Right renal cortex interstitium (tissue), 3 donors: Measurements from ENCODE around the gene ATF3. TPM values are rescaled to one million over a fixed set of nuclear protein-coding genes. Genes with fewer than 3 reads are reported as not detected.

Source experiments
- DNase-seq, 3 donors: peaks; one replicate each; pipeline ENCODE4 v3.0.0-alpha.2; 2013; ENCODE audit warnings: low read depth in 3 of 3, low spot score in 2 of 3
- polyA plus RNA-seq, 3 donors: library from polyadenylated mRNA; unstranded; fragments of 120-200 nt; gene quantifications; one replicate each; pipeline ENCODE4 v1.2.1, GENCODE V29; 2013; ENCODE audit not compliant: insufficient read length in 3 of 3

Gene ATF3
- polyA plus RNA-seq, 3 donors, result 8.0 to 44.0 (median 13.3) TPM

DNA sequence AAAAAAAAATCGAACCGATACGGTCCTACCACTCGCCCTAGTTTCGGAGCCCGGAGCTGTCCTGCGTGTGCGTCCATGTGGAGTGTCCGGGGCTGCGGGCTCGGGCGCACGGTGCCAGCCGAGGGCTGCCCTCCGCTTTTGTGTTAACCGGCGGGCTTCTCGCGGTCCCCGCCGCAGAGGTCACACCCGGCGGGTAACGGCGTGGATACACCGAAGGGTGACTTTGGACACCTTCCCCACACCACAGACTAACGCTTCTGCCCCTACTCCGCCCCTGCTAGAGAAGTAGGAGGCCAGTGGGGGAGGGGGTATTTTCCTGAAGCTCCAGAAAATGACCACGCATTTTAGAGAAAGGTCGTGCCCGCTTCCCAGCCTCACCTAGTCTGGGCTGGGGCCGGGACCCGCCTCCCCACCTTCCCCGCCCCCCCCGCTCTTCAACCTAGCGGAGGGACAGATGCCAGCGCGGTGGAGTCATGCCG lies 609 bp upstream of the ATF3 start:
- DNase-seq, result no peak

DNA sequence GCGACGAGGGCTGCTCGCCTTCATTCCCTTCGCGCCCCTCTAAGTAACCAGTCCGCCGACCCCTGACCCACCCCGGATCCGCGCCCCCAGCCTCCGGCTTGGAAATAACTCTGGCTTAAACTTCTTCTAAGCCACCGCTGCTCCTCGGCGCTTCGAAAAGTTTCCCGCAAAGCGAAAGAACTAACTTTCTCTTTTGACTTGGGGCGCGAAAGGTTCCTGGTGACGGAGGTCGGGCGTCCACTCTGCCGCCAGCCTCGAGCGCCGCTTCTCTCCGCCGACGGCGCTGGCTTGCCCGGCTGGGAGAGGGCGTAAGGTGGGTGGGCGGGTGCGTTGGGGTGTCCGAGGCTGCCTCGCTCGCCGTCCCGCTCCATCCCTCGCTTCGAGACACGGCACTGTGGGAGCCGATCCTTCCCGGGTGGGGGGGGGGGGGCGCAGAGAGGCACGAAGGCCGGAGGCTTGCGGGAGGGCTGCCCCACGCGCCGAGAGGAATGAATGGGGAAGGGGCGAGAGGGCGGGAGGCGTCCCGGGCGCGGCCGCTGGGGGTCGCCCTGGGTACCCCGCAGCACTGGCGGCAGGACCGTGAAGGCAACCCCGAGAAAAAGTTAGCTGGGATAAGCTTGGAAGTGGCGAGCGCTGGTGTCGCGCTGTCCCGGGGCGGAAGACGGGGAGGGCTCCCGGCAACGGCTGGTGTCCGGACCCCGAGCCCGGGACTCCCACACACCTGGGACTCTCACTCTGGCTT lies 569 bp downstream of the ATF3 start:
- no peak for DNase-seq

DNA sequence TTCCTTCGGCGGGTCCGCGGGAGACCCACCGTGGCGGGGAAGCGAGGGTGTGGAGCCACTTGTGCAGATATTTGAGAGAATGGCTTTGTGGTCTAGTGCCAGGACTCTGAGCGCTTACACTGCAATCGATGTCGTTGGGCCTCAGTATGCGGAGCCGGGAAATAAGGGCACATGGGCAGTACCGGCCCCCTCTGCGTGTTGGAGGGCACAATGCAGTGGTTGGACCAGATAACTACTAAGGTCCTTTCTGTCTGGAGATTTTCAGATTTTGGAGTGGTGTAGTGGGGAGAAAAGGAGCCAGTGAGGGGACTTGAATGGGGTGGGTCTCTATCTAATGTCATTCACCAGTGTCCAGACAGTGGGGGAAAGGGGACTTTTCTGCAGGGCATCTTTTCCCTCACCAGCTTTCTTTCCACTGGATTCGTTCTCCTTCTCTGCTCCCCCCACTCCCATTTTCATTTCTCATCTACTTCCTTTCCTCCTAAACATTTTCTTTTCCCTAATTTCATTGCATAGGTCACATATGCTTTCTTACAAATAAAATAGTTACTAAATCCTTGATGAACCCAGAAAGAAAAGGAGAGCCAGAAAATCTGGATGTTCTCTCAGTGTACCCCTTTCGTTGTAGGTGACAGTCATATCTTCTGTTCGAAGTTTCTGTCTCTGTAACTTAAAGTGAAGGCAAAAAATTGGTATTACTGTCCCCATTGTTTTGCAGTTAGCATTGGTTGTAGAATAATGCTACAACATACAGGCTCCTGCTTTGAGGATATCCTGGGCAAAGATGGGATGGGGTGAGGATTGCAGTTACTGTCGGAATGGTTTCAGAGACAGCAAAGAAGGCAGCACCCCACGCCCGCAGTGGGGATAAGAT lies 1.4 kb downstream of the ATF3 start:
- DNase-seq, result no peak

DNA sequence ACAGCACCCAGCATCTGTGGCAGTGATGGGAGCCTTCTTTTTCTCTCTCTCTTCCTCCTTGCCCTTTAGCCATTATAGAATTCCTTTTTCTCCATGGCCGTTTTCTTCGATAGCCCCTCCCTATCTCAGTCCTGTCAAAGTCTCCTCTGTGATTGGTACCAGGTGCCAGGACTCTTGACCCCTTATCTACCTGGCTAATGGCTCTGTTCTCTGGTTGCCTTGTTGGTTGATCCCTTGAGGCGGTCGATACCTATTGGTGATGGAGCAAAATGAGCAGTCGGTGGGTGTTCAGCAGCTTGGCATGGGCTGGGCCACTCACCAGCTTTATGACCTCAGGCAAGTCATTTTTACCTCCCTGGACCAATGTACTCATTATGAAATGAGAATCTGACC lies 2.0 kb downstream of the ATF3 start:
- no peak for DNase-seq

DNA sequence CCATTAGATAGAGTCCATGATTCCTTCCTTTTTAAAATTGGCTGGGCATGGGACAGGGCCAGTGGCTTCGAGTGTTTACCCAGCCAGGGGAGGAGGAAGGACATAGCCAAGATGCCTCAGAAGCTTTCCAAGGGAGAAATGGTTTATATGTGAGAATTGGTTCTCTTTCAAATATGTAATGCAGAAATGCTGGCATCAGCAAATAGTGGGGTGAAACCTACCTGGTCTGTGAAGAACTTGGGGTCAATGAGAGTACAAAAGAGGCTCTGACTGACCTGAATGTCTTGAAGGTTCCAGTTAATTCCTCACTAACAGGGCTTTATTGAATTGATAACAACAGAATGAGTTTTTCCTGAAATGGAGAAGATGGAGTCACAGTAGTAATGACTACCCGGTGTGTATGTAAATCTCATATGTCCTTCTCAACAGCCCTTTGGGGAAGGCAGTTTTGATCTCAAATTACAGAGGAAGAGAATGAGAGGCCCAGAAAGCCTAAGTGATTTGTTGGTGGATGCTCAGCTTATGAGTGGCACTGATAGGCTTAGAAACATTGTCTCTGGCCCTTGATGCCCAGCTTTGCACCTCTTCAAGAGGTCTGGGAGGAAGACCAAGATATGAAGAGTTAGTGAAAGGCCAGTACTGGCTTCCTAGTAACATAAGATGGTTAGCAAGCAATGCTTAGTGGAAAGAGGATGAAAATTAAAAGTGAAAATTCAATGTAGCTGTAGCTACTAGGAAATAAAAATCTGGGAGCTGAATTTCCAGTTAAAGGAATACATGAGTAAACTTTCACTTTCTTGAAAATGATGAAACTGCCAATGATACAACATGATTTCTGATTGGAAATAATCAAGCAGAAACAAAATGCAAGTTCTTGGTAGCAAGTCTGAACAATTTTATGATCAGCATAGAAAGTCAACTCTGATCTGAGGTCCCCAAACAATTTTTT lies 2.7 kb downstream of the ATF3 start:
- no peak for DNase-seq

DNA sequence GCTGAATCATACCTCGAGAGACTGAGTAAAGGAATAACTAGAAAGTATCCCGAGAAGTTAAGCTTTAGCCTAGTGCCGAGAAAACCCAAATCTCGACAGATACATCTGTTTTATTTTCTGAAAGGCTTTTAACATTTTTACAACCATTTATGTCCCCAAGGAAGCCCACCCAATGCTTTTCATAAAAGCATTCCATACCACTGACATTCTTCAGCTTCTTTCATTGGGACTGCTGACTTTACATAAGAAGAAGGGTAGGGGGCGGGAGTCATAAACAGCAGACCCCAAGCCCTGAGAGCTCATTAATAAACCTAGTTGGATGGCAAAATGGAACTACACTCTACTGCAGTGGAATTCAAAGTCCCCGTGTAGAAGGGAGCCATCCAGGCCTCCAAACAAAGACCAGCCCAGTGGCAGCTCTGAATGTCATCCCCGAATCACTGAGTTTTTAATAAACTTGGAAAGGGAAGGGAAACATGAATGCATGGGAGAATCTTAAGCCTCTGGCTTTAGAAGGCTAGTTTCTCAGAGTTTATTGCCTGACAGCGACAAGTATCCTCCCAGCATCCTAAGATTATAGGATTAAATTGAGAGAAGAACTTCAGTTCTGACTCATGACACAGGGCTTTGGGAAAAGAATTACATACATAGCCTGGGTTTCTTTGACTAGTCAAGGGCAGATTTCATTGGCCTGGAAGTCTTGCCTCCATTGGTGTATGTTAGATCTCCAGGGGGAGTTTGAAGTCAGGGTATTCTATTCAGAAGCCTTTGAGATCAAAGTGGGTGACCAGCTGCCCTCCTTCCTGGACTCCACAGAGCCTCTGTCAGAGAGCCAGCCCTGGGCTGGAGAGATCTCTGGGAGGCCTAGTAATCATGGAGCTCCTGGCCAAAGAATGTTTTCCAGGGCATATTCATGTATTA lies 3.7 kb downstream of the ATF3 start:
- no peak for DNase-seq

DNA sequence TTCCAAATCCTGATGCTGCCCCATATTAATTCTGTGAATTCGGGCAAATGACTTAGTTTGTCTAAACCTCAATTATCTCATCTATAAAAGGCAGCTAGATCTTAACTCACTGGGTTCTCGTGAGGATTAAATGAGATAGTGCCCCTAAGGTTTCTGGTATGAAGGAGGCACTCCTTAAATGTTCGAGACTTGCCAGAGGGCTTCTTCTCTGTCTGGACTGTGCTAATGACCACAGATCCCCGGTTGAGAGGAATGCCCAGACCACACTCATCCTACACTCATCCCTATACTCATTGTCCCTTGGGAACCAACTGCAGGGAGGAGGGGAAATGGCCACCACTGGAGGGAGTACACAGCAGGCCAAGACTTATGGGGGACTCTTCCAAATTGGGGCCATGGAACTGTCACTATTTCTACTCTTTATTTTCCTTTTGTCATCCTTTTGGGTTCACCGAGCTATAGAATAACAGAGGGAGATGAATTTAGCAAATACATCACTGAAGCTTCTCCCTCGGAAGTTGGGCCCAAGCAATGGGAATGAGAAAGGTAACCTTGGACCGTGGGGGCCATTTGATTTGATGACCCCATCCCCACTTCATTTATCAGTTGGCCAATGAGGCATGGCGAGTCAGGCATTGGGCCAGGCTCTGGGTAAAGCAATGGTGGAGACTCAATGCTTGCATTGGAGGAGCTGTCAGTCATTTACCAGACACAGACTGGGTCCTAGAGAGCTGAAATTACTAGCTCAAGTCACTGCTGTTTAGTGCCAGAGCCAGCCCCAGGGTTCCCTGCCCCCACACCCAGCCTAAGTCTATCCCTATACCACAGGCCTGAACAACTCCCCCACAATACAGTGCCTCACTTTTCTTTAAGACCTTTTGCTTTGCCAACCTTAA lies 5.1 kb downstream of the ATF3 start:
- DNase-seq, result no peak

DNA sequence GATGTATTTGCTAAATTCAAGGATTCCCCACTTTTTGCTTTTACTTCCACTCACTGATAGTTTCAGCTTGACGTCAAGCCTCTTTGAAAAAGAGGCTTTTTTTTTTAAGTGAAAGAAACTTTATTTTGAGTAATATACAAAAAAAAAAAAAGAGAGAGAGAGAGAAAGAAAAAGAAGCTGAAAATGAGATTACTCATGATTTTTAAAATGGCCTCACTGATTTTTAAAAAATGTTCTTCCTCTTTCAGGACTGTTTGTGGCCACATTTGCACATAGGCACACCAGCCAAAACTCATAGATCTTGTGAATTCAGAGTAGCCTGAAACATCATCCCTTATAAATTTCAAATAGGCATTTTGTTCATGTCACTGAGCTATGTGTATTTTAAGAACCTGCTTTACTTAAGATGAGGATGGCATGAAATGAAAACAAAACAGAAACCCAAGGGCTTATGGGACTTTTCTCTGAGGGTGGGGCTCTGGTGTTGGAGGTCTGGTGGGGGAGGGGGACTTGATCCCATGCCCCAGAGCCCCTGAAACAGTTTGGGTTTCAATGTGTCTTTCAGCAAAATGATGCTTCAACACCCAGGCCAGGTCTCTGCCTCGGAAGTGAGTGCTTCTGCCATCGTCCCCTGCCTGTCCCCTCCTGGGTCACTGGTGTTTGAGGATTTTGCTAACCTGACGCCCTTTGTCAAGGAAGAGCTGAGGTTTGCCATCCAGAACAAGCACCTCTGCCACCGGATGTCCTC lies 6.1 kb downstream of the ATF3 start:
- DNase-seq, result no peak

DNA sequence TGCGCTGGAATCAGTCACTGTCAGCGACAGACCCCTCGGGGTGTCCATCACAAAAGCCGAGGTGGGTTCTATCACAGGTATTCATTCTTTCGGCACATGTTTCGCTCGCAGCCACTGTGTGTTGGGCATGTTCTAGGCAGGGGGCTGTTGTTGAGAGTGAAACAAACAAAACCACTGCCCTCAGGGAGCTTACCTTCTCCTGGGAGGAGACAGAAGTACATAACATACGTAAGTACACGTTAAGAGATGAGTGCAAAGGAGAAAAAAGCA lies 6.6 kb downstream of the ATF3 start:
- DNase-seq, result no peak

DNA sequence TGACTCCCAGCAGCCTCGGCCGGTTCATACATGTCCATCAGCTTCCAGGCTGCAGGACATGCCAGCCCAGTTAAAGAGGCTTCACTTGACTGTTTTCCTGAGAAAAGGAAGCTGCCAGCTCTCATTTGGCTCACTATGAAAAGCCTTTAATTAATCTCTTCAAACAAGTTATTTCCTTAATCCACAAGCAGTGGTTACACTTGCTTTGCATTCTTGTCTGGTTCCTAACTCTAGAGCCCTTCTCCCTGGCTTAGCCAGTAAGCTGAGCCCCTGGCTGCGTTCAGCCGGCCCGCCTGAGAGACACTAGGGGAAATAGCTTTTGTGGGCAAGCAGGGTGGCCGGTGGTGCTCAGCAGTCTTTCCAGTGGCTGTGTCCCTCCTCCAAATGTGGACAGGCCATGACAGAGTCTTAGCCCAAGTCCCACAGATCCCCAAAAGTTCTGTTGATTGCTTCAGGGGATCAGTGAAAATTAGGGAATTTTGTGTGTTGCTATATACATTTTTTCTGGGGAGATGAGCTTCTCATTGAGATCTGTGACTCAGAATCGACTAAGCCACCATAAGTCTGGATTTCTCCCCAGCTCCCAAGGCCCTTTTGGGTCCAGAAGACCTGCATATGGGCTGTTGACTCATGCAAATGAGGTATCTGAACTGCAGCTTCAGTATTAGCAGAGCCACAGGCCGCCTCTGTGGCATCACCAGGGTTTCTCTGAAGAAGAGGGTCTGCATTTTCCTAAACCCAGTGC lies 10.1 kb downstream of the ATF3 start:
- DNase-seq, result no peak

DNA sequence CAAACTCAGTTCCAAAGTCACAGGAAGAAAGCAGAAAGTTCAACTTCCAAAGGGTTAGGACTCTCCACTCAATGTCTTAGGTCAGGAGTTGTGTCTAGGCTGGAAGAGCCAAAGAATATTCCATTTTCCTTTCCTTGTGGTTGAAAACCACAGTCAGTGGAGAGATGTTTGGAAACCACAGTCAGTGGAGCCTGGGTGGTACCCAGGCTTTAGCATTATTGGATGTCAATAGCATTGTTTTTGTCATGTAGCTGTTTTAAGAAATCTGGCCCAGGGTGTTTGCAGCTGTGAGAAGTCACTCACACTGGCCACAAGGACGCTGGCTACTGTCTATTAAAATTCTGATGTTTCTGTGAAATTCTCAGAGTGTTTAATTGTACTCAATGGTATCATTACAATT lies 11.7 kb downstream of the ATF3 start:
- DNase-seq, result no peak

DNA sequence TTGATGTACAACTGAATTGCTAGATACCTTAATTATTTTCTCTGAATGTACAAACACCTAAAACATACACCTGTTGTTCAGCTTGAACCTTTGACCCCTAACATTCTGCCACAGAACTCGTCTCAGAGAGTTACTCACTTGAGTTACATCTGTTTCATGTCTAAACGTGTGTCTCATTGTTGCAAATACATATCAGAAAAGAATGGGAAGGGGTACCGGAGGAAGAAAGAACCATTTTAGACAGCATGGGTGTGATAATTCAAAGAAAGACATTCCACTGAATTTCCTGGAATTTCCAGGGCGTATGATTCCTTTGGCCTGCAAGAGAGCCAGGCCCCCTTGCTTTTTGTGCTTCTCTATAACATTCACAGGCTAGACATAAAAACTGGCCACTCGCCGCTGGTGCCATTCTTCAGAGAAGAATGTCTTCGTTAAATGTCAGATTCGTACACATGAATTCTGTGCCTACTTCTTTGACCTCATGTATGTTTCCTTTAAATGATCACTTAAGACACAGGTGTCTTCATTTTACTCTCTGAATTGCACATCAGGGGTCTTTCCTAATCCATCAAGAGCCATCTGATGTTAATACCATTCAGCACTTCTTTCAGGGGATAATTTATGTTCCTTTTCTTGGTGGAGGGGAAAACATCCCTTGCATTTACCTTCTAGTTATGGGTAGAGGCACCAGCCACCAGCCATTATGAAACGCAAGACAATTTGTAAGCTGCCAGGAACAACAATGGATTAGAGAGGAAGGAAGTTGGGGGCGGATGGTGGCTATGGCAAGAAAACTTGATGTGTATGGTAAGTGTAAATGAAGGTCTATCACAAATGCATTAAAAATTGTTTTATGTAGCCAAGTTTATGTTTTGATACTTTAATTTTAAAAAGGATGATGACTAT lies 12.7 kb downstream of the ATF3 start:
- DNase-seq, result no peak

DNA sequence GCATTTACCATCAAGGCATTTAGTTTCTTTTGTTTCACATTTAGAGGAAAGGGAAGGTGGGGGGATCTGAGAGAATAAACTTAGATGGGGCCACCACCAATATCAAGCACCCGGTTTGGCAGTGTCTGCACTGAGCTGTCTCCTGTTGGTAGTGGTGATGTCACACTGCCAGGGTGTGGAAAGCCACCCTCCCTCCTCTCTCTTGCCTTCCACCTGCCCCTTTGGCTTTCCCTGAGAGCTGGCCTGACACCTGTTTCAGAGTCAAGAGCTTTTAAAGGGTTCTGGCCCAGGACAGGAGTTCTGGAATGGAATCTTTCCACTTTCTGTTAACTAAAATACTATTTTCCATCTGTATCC lies 13.4 kb downstream of the ATF3 start:
- no peak for DNase-seq

DNA sequence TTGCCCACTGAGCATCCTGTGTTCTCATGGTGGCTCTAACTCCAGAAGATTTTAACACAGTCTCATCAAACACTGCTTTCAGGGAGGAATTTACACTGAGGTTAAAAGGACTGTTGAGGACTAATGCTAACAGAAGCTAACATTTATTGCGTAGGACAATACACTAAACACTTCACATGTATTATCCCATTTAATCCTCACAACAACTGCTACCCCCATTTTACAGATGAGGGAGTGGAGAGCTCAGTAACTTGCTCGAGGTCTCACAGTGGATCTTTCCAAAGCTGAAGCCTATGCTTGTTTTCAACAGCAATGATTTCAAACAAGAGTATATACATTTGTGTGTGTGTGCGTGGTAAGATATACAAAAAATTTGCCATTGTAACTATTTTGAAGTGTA lies 13.9 kb downstream of the ATF3 start:
- no peak for DNase-seq

DNA sequence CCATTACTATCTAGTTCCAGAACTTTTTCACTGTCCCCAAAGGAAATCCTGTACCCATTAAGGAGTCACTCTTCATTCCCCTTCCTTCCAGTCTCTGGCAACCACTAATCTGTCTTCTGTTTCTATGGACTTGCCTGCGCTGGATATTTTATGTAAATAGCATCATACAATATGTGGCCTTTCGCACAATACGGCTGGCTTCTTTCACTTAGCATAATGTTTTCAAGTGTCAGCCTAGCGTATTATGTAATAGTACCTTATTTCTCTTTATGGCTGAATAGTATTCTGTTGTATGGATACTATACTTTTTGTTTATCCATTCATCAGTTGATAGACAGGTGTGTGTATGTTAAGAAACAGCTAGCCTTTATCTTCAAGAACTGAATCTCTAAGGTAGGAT lies 14.3 kb downstream of the ATF3 start:
- DNase-seq, result no peak

DNA sequence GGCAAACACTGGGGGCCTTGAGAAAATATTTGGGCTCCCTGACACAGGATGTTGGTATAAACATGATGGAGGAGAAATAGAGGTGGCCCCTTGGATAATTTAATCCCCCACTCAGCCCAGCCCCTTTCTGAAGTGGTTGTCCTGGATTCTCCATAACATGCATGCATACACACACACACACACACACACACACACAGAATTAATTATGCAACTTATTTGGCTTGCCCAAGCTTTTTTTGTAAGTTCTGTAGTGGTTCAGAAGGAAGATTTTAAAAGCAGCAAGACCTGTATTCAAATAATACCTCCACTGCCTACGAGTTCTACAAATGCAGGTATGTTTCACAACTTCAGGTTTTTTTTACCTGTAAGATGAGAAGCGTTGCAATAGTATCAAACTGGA lies 15.0 kb downstream of the ATF3 start:
- no peak for DNase-seq
